Stimulated activated CD8-positive, alpha-beta memory T cell treated with anti-CD3 and anti-CD28 coated beads, Interleukin-15, amount 100 ng/mL, for 24 hours (primary cell): ENCODE measurements around the gene QKI.
"Not testable (repeated sequence)": the region's sequence is repeated elsewhere in the genome, so short reads cannot be mapped to it uniquely, and the experiment has no call there.

Source experiments
- DNase-seq: peaks from one replicate; pipeline ENCODE4 v3.0.0-alpha.2; 2020; ENCODE audit warnings: low read depth

QKI gene

GRCh38 chr6:163439997-163440396 is 25.5 kb downstream of the QKI start:
- no peak for DNase-seq

GRCh38 chr6:163442336-163442735 is 27.8 kb downstream of the QKI start:
- no peak for DNase-seq

- no peak for DNase-seq
These were observed 29.6 kb downstream of the QKI start for GRCh38 chr6:163444077-163444476.

GRCh38 chr6:163446549-163446948 is 32.0 kb downstream of the QKI start:
- DNase-seq = no peak

GRCh38 chr6:163449076-163449475 is 34.6 kb downstream of the QKI start:
- no peak for DNase-seq

- no peak for DNase-seq
These were observed 39.9 kb downstream of the QKI start for GRCh38 chr6:163454425-163454824.

GRCh38 chr6:163455552-163455951 is 41.0 kb downstream of the QKI start:
- no peak for DNase-seq

GRCh38 chr6:163457637-163458561 is 43.4 kb downstream of the QKI start:
- DNase-seq = no peak

GRCh38 chr6:163459007-163459406 is 44.5 kb downstream of the QKI start:
- DNase-seq = no peak

GRCh38 chr6:163459536-163459935 is 45.0 kb downstream of the QKI start:
- no peak for DNase-seq

GRCh38 chr6:163460307-163460782 is 45.8 kb downstream of the QKI start:
- no peak for DNase-seq

GRCh38 chr6:163461696-163462095 is 47.2 kb downstream of the QKI start:
- DNase-seq = no peak

GRCh38 chr6:163463180-163463579 is 48.7 kb downstream of the QKI start:
- no peak for DNase-seq

GRCh38 chr6:163463795-163464194 is 49.3 kb downstream of the QKI start:
- no peak for DNase-seq

GRCh38 chr6:163466839-163467390 is 52.4 kb downstream of the QKI start:
- no peak for DNase-seq

- DNase-seq = no peak
These were observed 54.2 kb downstream of the QKI start for GRCh38 chr6:163468738-163469137.

- DNase-seq = no peak
These were observed 55.0 kb downstream of the QKI start for GRCh38 chr6:163469459-163469985.

- DNase-seq = no peak
These were observed 56.1 kb downstream of the QKI start for GRCh38 chr6:163470611-163471010.

GRCh38 chr6:163474581-163474980 is 60.1 kb downstream of the QKI start:
- no peak for DNase-seq

- not testable (repeated sequence) for DNase-seq
These were observed 62.4 kb downstream of the QKI start for GRCh38 chr6:163476946-163477345.

- DNase-seq = no peak
These were observed 68.6 kb downstream of the QKI start for GRCh38 chr6:163483107-163483506.

- DNase-seq = no peak
These were observed 70.9 kb downstream of the QKI start for GRCh38 chr6:163485388-163485851.

- DNase-seq = no peak
These were observed 72.3 kb downstream of the QKI start for GRCh38 chr6:163486821-163487220.
